OCI-LY1 (cell line): ENCODE data around the gene TRPM2.

Experiments
- CTCF ChIP-seq: fragments of 200-600 bp; sonication (generic), shearing (Covaris generic); IDR thresholded peaks from 2 replicates; pipeline ENCODE4 v1.5.1; 2017; ENCODE audit warnings: mild to moderate bottlenecking, antibody characterized with exemption, low read length, moderate library complexity, mixed read lengths
- EZH2 ChIP-seq: fragments of 200-600 bp; sonication (generic), shearing (Covaris generic); IDR thresholded peaks from 2 replicates; pipeline ENCODE4 v1.8.0; 2017; ENCODE audit warnings: borderline replicate concordance, mixed run types, mild to moderate bottlenecking, antibody characterized with exemption, low read length, moderate library complexity, mixed read lengths

- TF ChIP-seq CTCF (no peak), EZH2 (no peak)
These were observed 3.8 kb downstream of the TRPM2 start for GRCh38 chr21:44357064-44357837.
